Measurements from ENCODE around the gene RBM47.
"Not testable (repeated sequence)": the region's sequence is repeated elsewhere in the genome, so short reads cannot be mapped to it uniquely, and the experiment has no call there.

The RBM47 gene

DNA sequence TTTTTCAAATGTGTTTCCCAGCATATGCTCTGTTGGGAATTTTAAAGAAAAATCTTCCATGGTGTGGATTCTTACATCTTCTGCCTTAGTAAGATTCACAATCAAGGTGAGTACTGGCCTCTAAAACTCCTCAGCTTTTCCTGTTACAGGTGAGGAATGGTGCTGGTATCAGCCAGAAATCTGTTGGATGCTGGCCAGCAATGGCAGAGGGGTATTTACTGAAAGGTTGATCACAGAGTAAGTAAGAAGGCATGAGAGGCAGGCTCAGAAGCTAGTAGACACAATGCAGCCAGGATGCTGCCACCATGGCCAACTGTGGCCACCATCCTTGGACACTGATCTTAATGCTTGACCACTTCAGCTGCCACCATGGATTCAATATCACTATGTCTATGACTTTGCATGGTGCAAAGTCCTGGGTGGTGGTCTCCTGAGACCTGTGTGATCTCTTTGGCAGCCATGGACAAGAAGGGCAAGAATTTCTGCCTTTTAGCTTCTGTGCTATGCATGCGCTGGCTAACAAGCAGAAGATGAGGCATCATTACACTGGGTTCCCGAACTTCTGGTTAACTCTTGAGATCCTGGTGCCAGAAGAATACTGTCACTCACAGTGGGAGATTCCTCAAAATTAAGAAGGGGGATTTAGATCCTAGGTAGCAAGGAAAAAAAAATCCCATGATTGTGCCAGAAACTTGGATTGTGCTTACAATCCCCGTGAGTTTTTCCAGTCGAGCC, 234.3 kb downstream of the RBM47 start:
- H3K36me3 ChIP-seq, result no peaks in the 10 kb centered on the region
- no peaks in the 10 kb centered on the region for H3K9me3 ChIP-seq (ENCODE audit: severe bottlenecking)
- H3K27me3 ChIP-seq (ENCODE audit: insufficient read depth, low read depth, severe bottlenecking), result no peaks in the 10 kb centered on the region
- no peak overlapping the region for H3K4me3 ChIP-seq (ENCODE audit: low read depth, low read length)
- H3K27ac ChIP-seq, result no peak overlapping the region
- DNase-seq, result no peak
- TF ChIP-seq, protein P1, sequence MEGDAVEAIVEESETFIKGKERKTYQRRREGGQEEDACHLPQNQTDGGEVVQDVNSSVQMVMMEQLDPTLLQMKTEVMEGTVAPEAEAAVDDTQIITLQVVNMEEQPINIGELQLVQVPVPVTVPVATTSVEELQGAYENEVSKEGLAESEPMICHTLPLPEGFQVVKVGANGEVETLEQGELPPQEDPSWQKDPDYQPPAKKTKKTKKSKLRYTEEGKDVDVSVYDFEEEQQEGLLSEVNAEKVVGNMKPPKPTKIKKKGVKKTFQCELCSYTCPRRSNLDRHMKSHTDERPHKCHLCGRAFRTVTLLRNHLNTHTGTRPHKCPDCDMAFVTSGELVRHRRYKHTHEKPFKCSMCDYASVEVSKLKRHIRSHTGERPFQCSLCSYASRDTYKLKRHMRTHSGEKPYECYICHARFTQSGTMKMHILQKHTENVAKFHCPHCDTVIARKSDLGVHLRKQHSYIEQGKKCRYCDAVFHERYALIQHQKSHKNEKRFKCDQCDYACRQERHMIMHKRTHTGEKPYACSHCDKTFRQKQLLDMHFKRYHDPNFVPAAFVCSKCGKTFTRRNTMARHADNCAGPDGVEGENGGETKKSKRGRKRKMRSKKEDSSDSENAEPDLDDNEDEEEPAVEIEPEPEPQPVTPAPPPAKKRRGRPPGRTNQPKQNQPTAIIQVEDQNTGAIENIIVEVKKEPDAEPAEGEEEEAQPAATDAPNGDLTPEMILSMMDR (IDR thresholded peaks at IDR 0.05; ENCODE audit: low read depth, low read length), result no peak

DNA sequence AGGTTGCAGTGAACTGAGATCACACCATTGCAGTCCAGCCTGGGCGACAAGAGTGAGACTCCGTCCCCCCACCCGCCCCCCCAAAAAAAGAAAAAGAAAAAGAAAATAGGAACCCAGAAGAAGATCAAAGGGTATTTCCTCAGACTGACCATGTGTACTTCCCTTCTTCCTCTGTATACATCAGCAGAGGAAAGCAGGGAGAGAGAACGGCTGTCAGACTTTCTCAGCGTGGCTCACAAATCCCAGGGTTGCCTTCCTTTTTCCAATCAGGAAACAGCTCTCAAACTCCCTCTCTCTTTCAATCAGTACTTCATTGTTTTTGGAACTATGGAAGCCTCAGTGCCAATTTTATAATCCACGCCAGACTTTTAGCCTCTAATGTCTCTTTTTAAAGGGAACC, 235.4 kb downstream of the RBM47 start:
- TF ChIP-seq, protein P1 (IDR thresholded peaks at IDR 0.05; ENCODE audit: low read depth, low read length), result no peak
- H3K27me3 ChIP-seq (ENCODE audit: insufficient read depth, low read depth, severe bottlenecking), result no peaks in the 10 kb centered on the region
- H3K36me3 ChIP-seq, result no peaks in the 10 kb centered on the region
- no peaks in the 10 kb centered on the region for H3K9me3 ChIP-seq (ENCODE audit: severe bottlenecking)
- H3K4me3 ChIP-seq (ENCODE audit: low read depth, low read length), result no peak overlapping the region
- no peak overlapping the region for H3K27ac ChIP-seq
- DNase-seq, result no peak

DNA sequence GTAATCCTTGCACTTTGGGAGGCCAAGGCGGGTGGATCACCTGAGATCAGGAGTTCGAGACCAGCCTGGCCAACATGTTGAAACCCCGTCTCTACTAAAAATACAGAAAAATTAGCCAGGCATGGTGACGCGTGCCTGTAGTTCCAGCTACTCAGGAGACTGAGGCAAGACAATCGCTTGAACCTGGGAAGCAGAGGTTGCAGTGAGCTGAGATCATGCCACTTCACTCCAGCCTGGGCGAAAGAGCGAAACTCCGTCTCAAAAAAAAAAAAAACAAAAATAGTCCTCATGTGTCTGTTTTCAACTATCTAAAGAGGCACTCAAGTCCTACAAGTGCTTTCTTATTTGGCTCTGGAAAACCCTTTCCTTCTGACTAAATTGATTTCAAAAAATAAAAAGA, 237.4 kb downstream of the RBM47 start:
- not testable (repeated sequence) for H3K36me3 ChIP-seq; DNase-seq; H3K27me3 ChIP-seq (ENCODE audit: insufficient read depth, low read depth, severe bottlenecking); H3K4me3 ChIP-seq (ENCODE audit: low read depth, low read length); H3K9me3 ChIP-seq (ENCODE audit: severe bottlenecking); H3K27ac ChIP-seq

DNA sequence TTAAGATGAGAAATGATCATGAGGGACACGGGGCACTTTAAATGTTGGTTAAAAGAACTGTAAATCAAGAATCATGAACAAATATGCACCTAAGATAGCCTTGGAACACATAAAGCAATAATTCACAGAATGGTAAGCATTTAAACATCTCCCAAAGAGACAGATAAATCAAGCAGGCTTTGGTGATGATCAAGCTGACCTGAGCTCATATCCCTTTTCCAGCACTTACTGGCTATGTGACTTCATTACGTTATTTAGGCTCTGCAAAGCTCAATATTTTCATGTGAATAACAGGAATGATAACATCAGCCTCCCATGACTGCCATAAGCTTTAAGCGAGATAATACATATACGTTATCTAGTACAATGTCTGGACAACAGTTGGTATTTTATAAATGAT, 239.7 kb downstream of the RBM47 start:
- Histone ChIP-seq H3K4me3 (ENCODE audit: low read depth, low read length) (no peak overlapping the region), H3K27ac (no peak overlapping the region), H3K9me3 (ENCODE audit: severe bottlenecking) (no peaks in the 10 kb centered on the region), H3K27me3 (ENCODE audit: insufficient read depth, low read depth, severe bottlenecking) (no peaks in the 10 kb centered on the region), H3K36me3 (no peaks in the 10 kb centered on the region)
- TF ChIP-seq, protein P1 (IDR thresholded peaks at IDR 0.05; ENCODE audit: low read depth, low read length), result no peak
- no peak for DNase-seq

DNA sequence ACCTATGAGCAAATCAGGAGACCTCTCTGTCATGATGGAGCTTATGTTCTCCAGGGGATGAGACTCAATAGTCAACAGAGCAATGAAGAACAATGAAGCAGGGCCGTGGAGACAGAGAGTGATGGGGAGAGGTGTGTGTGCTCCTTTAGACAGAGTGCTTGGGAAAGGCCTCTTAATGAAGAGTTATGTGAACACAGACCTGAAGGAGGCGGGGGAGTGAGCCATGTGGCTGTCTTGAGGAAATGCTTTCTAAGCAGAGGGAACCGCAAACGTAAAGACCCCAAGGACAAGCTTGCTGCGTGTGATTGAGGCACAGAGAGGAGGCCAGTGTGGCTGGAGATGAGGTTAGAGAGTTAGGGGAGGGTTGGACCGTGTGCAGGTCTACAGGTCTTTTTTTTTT, 241.4 kb downstream of the RBM47 start:
- TF ChIP-seq, protein P1 (IDR thresholded peaks at IDR 0.05; ENCODE audit: low read depth, low read length), result no peak
- DNase-seq, result peak; percentile 14
- Histone ChIP-seq H3K36me3 (no peaks in the 10 kb centered on the region), H3K27me3 (ENCODE audit: insufficient read depth, low read depth, severe bottlenecking) (no peaks in the 10 kb centered on the region), H3K4me3 (ENCODE audit: low read depth, low read length) (no peak overlapping the region), H3K9me3 (ENCODE audit: severe bottlenecking) (no peaks in the 10 kb centered on the region), H3K27ac (no peak overlapping the region)

DNA sequence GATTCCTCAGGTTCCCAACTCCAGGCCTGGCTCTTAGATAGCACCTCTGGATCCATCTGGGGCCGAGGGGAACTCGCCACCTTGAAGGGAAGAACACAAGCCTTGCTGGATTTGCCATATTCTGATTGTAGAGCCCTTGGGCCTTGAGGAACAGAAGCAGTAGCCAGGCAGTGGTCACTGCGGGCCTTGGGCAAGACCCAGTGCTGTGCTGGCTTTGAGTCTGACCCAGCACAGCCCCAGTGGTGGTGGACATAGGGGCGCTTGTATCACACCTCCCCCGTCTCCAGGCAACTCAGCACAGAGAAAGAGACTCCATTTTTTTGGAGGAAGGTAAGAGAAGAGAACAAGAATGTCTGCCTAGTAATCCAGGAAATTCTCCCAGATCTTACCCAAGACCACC, 249.0 kb downstream of the RBM47 start:
- H3K36me3 ChIP-seq, result no peaks in the 10 kb centered on the region
- TF ChIP-seq, protein P1 (IDR thresholded peaks at IDR 0.05; ENCODE audit: low read depth, low read length), result no peak
- no peak for DNase-seq
- H3K9me3 ChIP-seq (ENCODE audit: severe bottlenecking), result no peaks in the 10 kb centered on the region
- no peak overlapping the region for H3K4me3 ChIP-seq (ENCODE audit: low read depth, low read length)
- no peaks in the 10 kb centered on the region for H3K27me3 ChIP-seq (ENCODE audit: insufficient read depth, low read depth, severe bottlenecking)
- H3K27ac ChIP-seq, result no peak overlapping the region

Measured in WERI-Rb-1 (cell line).